ENCODE measurements around the gene STAT5B.

STAT5B gene

GRCh38 chr17:42163696-42164407 lies 112.3 kb downstream of the STAT5B start:
- H4K12ac ChIP-seq (ENCODE audit: low read depth, low read length): no peak overlapping the region
- peaks cover 6% of the 10 kb centered on the region for H3K9me3 ChIP-seq (ENCODE audit: insufficient read depth, low read depth, low read length)
- no peak overlapping the region for H4K8ac ChIP-seq (ENCODE audit: low read depth, low read length)
- DNase-seq: no peak
- no peak overlapping the region for H2BK5ac ChIP-seq (ENCODE audit: low read depth, low read length, poor library complexity)
- H3K14ac ChIP-seq (ENCODE audit: low read length): no peak overlapping the region
- no peak overlapping the region for H3K18ac ChIP-seq (ENCODE audit: low read length)
- no peaks in the 10 kb centered on the region for H3K79me2 ChIP-seq (ENCODE audit: control insufficient read depth, insufficient read depth, low read length, poor library complexity)
- H3K27ac ChIP-seq (ENCODE audit: low read depth, low read length): no peak overlapping the region
- no peak overlapping the region for H2BK120ac ChIP-seq (ENCODE audit: insufficient read depth, low read length, poor library complexity)
- WGBS (ENCODE audit: extremely low coverage, insufficient coverage, insufficient read length): no CpG with 5 or more reads among the region's 22 CpGs
- no peak overlapping the region for H3K4me2 ChIP-seq (ENCODE audit: low read length)
- no peak overlapping the region for H2BK12ac ChIP-seq (ENCODE audit: low read length)
- no peaks in the 10 kb centered on the region for H3K36me3 ChIP-seq (ENCODE audit: control insufficient read depth in 1 of 2, insufficient read depth in 2 of 2, low read length in 2 of 2)
- H3K4me3 ChIP-seq (ENCODE audit: low read depth, low read length): no peak overlapping the region
- no peak overlapping the region for H3K4ac ChIP-seq (ENCODE audit: low read depth, low read length)
- no peak overlapping the region for H3K23ac ChIP-seq (ENCODE audit: low read length)
- no peak overlapping the region for H3K9ac ChIP-seq (ENCODE audit: low read length)
- H2AK5ac ChIP-seq (ENCODE audit: low read length): no peak overlapping the region
- H3K4me1 ChIP-seq (ENCODE audit: control insufficient read depth in 1 of 2, insufficient read depth in 2 of 2, low read length in 2 of 2): peaks cover 0 to 2% of the 10 kb centered on the region in 2 experiments
- H4K91ac ChIP-seq (ENCODE audit: low read depth, low read length): no peak overlapping the region
- no peaks in the 10 kb centered on the region for H3K79me1 ChIP-seq (ENCODE audit: low read length)
- no peaks in the 10 kb centered on the region for H3K27me3 ChIP-seq (ENCODE audit: insufficient read depth, low read length)
- no peak overlapping the region for H2AFZ ChIP-seq (ENCODE audit: insufficient read depth, low read length, poor library complexity)

- Histone ChIP-seq H4K8ac (ENCODE audit: low read depth, low read length) (no peak overlapping the region), H3K27ac (ENCODE audit: low read depth, low read length) (no peak overlapping the region), H2BK12ac (ENCODE audit: low read length) (no peak overlapping the region), H3K23ac (ENCODE audit: low read length) (no peak overlapping the region), H3K4me1 (ENCODE audit: control insufficient read depth in 1 of 2, insufficient read depth in 2 of 2, low read length in 2 of 2) (peaks cover 0 to 2% of the 10 kb centered on the region in 2 experiments), H3K4ac (ENCODE audit: low read depth, low read length) (no peak overlapping the region), H2AFZ (ENCODE audit: insufficient read depth, low read length, poor library complexity) (no peak overlapping the region), H3K18ac (ENCODE audit: low read length) (no peak overlapping the region), H3K4me3 (ENCODE audit: low read depth, low read length) (no peak overlapping the region), H3K79me2 (ENCODE audit: control insufficient read depth, insufficient read depth, low read length, poor library complexity) (no peaks in the 10 kb centered on the region), H2BK5ac (ENCODE audit: low read depth, low read length, poor library complexity) (no peak overlapping the region), H2BK120ac (ENCODE audit: insufficient read depth, low read length, poor library complexity) (no peak overlapping the region), H3K36me3 (ENCODE audit: control insufficient read depth in 1 of 2, insufficient read depth in 2 of 2, low read length in 2 of 2) (no peaks in the 10 kb centered on the region), H3K4me2 (ENCODE audit: low read length) (no peak overlapping the region), H4K12ac (ENCODE audit: low read depth, low read length) (no peak overlapping the region), H3K9me3 (ENCODE audit: insufficient read depth, low read depth, low read length) (peaks cover 6% of the 10 kb centered on the region), H3K14ac (ENCODE audit: low read length) (no peak overlapping the region), H4K91ac (ENCODE audit: low read depth, low read length) (no peak overlapping the region), H2AK5ac (ENCODE audit: low read length) (no peak overlapping the region), H3K27me3 (ENCODE audit: insufficient read depth, low read length) (no peaks in the 10 kb centered on the region), H3K9ac (ENCODE audit: low read length) (no peak overlapping the region), H3K79me1 (ENCODE audit: low read length) (no peaks in the 10 kb centered on the region)
- no CpG with 5 or more reads among the region's 8 CpGs for WGBS (ENCODE audit: extremely low coverage, insufficient coverage, insufficient read length)
- no peak for DNase-seq
Measured at GRCh38 chr17:42163113-42163512, 113.1 kb downstream of the STAT5B start.

- WGBS (ENCODE audit: extremely low coverage, insufficient coverage, insufficient read length): no CpG with 5 or more reads among the region's 7 CpGs
Measured at GRCh38 chr17:42160531-42160910, 115.7 kb downstream of the STAT5B start.

GRCh38 chr17:42159796-42160530 lies 116.2 kb downstream of the STAT5B start:
- Histone ChIP-seq H3K9me3 (ENCODE audit: insufficient read depth, low read depth, low read length) (peaks cover 2% of the 10 kb centered on the region), H2BK120ac (ENCODE audit: insufficient read depth, low read length, poor library complexity) (no peak overlapping the region)
- DNase-seq: no peak

More at GRCh38 chr17:42160531-42160910, 115.7 kb downstream of the STAT5B start:
- H3K4me1 ChIP-seq (ENCODE audit: control insufficient read depth in 1 of 2, insufficient read depth in 2 of 2, low read length in 2 of 2): peaks cover 5 to 6% of the 10 kb centered on the region in 2 experiments
- H2AK5ac ChIP-seq (ENCODE audit: low read length): no peak overlapping the region
- H3K4me3 ChIP-seq (ENCODE audit: low read depth, low read length): no peak overlapping the region
- H3K79me2 ChIP-seq (ENCODE audit: control insufficient read depth, insufficient read depth, low read length, poor library complexity): no peaks in the 10 kb centered on the region
- no peak overlapping the region for H4K8ac ChIP-seq (ENCODE audit: low read depth, low read length)
- no peak overlapping the region for H3K4me2 ChIP-seq (ENCODE audit: low read length)
- H3K36me3 ChIP-seq (ENCODE audit: control insufficient read depth in 1 of 2, insufficient read depth in 2 of 2, low read length in 2 of 2): no peaks in the 10 kb centered on the region
- H3K27me3 ChIP-seq (ENCODE audit: insufficient read depth, low read length): no peaks in the 10 kb centered on the region
- no peak overlapping the region for H4K12ac ChIP-seq (ENCODE audit: low read depth, low read length)
- H2BK12ac ChIP-seq (ENCODE audit: low read length): no peak overlapping the region
- peaks cover under 1% of the 10 kb centered on the region for H3K79me1 ChIP-seq (ENCODE audit: low read length)
- H3K23ac ChIP-seq (ENCODE audit: low read length): no peak overlapping the region
- no peak overlapping the region for H3K27ac ChIP-seq (ENCODE audit: low read depth, low read length)
- H2BK120ac ChIP-seq (ENCODE audit: insufficient read depth, low read length, poor library complexity): no peak overlapping the region
- no peak overlapping the region for H3K18ac ChIP-seq (ENCODE audit: low read length)
- H2BK5ac ChIP-seq (ENCODE audit: low read depth, low read length, poor library complexity): no peak overlapping the region
- H3K14ac ChIP-seq (ENCODE audit: low read length): no peak overlapping the region
- H2AFZ ChIP-seq (ENCODE audit: insufficient read depth, low read length, poor library complexity): no peak overlapping the region
- H3K4ac ChIP-seq (ENCODE audit: low read depth, low read length): no peak overlapping the region
- H4K91ac ChIP-seq (ENCODE audit: low read depth, low read length): no peak overlapping the region
- H3K9me3 ChIP-seq (ENCODE audit: insufficient read depth, low read depth, low read length): peaks cover 2% of the 10 kb centered on the region
- H3K9ac ChIP-seq (ENCODE audit: low read length): no peak overlapping the region
- DNase-seq: no peak

More at GRCh38 chr17:42159796-42160530, 116.2 kb downstream of the STAT5B start:
- Histone ChIP-seq H4K8ac (ENCODE audit: low read depth, low read length) (no peak overlapping the region), H2BK5ac (ENCODE audit: low read depth, low read length, poor library complexity) (no peak overlapping the region), H3K4ac (ENCODE audit: low read depth, low read length) (no peak overlapping the region), H3K36me3 (ENCODE audit: control insufficient read depth in 1 of 2, insufficient read depth in 2 of 2, low read length in 2 of 2) (no peaks in the 10 kb centered on the region), H3K4me2 (ENCODE audit: low read length) (no peak overlapping the region), H3K9ac (ENCODE audit: low read length) (no peak overlapping the region), H3K79me1 (ENCODE audit: low read length) (peaks cover 3% of the 10 kb centered on the region), H3K27ac (ENCODE audit: low read depth, low read length) (no peak overlapping the region), H3K18ac (ENCODE audit: low read length) (no peak overlapping the region), H4K91ac (ENCODE audit: low read depth, low read length) (no peak overlapping the region), H2BK12ac (ENCODE audit: low read length) (no peak overlapping the region), H3K27me3 (ENCODE audit: insufficient read depth, low read length) (no peaks in the 10 kb centered on the region), H3K14ac (ENCODE audit: low read length) (no peak overlapping the region), H3K79me2 (ENCODE audit: control insufficient read depth, insufficient read depth, low read length, poor library complexity) (no peaks in the 10 kb centered on the region), H2AFZ (ENCODE audit: insufficient read depth, low read length, poor library complexity) (no peak overlapping the region), H4K12ac (ENCODE audit: low read depth, low read length) (no peak overlapping the region), H3K4me1 (ENCODE audit: control insufficient read depth in 1 of 2, insufficient read depth in 2 of 2, low read length in 2 of 2) (peaks cover 7 to 8% of the 10 kb centered on the region in 2 experiments), H3K4me3 (ENCODE audit: low read depth, low read length) (no peak overlapping the region), H2AK5ac (ENCODE audit: low read length) (no peak overlapping the region), H3K23ac (ENCODE audit: low read length) (no peak overlapping the region)
- no CpG with 5 or more reads among the region's 14 CpGs for WGBS (ENCODE audit: extremely low coverage, insufficient coverage, insufficient read length)
